ENCODE results near the gene PHRF1.
"Not testable (repeated sequence)": the region's sequence is repeated elsewhere in the genome, so short reads cannot be mapped to it uniquely, and the experiment has no call there.

PHRF1 gene

GRCh38 chr11:637333-637592 is 61.0 kb downstream of the PHRF1 start:
- DNase-seq = no peak

- no peak for DNase-seq
Measured at GRCh38 chr11:637593-638521, 61.6 kb downstream of the PHRF1 start.

GRCh38 chr11:638631-639331 is 62.5 kb downstream of the PHRF1 start:
- no peak for DNase-seq

- no peak for DNase-seq
Measured at GRCh38 chr11:639332-639955, 63.2 kb downstream of the PHRF1 start.

GRCh38 chr11:640021-640706 is 63.9 kb downstream of the PHRF1 start:
- DNase-seq = no peak

GRCh38 chr11:641806-642370 is 65.6 kb downstream of the PHRF1 start:
- DNase-seq = no peak

- no peak for DNase-seq
Measured at GRCh38 chr11:643366-643765, 67.1 kb downstream of the PHRF1 start.

- DNase-seq = no peak
Measured at GRCh38 chr11:643849-644738, 67.8 kb downstream of the PHRF1 start.

GRCh38 chr11:645536-645935 is 69.3 kb downstream of the PHRF1 start:
- no peak for DNase-seq

- DNase-seq = no peak
Measured at GRCh38 chr11:646214-646613, 69.9 kb downstream of the PHRF1 start.

- DNase-seq = not testable (repeated sequence)
Measured at GRCh38 chr11:647672-648158, 71.4 kb downstream of the PHRF1 start.

GRCh38 chr11:650482-650881 is 74.2 kb downstream of the PHRF1 start:
- DNase-seq = no peak

- DNase-seq = not testable (repeated sequence)
Measured at GRCh38 chr11:653136-653535, 76.9 kb downstream of the PHRF1 start.

- DNase-seq = no peak
Measured at GRCh38 chr11:653837-654236, 77.6 kb downstream of the PHRF1 start.

GRCh38 chr11:654444-654843 is 78.2 kb downstream of the PHRF1 start:
- DNase-seq = not testable (repeated sequence)

- DNase-seq = no peak
Measured at GRCh38 chr11:655036-655726, 78.9 kb downstream of the PHRF1 start.

- no peak for DNase-seq
Measured at GRCh38 chr11:656426-656825, 80.2 kb downstream of the PHRF1 start.

GRCh38 chr11:656866-657265 is 80.6 kb downstream of the PHRF1 start:
- DNase-seq = no peak

- DNase-seq = no peak
Measured at GRCh38 chr11:657691-658126, 81.4 kb downstream of the PHRF1 start.

GRCh38 chr11:659532-660085 is 83.3 kb downstream of the PHRF1 start:
- no peak for DNase-seq

- no peak for DNase-seq
Measured at GRCh38 chr11:660281-660680, 84.0 kb downstream of the PHRF1 start.
